Large intestine (tissue), 3 donors: ENCODE results near the gene CCT5. TPM values are rescaled to one million over a fixed set of nuclear protein-coding genes. Genes with fewer than 3 reads are reported as not detected.

ENCODE experiments used
- DNase-seq, 2 donors: peaks; one replicate each; pipeline versions ENCODE4 v3.0.0 to v3.0.0-alpha.2; 2013
- H3K27ac ChIP-seq: one replicate; pipeline ENCODE4 v1.5.1; 2013; ENCODE audit warnings: low read length
- H3K27me3 ChIP-seq: 2 replicates; pipeline ENCODE4 v1.6.1; 2013; ENCODE audit warnings: low read length; ENCODE audit not compliant: control insufficient read depth, insufficient read depth
- H3K36me3 ChIP-seq: 2 replicates; pipeline ENCODE4 v1.6.1; 2013; ENCODE audit warnings: low read length; ENCODE audit not compliant: control insufficient read depth, insufficient read depth
- H3K4me1 ChIP-seq: one replicate; pipeline ENCODE4 v1.6.1; 2013; ENCODE audit warnings: low read length; ENCODE audit not compliant: control insufficient read depth, insufficient read depth
- H3K4me3 ChIP-seq: one replicate; pipeline ENCODE4 v1.5.1; 2013; ENCODE audit warnings: low read length
- H3K9me3 ChIP-seq: one replicate; pipeline ENCODE4 v1.6.1; 2013; ENCODE audit warnings: mild to moderate bottlenecking, low read depth, low read length, moderate library complexity; ENCODE audit not compliant: control insufficient read depth
- WGBS: methylation state at CpG from one replicate; pipeline ENCODE4 v1.1.5; 2013; ENCODE audit warnings: low lambda C conversion rate; ENCODE audit not compliant: insufficient coverage; 5-methylcytosine and 5-hydroxymethylcytosine counted together
- polyA plus RNA-seq: library from polyadenylated mRNA; unstranded; fragments of 120-200 nt; gene quantifications from one replicate; pipeline ENCODE4 v1.2.1, GENCODE V29; 2013

The CCT5 gene
- polyA plus RNA-seq, 1 donor: 178 TPM

DNA sequence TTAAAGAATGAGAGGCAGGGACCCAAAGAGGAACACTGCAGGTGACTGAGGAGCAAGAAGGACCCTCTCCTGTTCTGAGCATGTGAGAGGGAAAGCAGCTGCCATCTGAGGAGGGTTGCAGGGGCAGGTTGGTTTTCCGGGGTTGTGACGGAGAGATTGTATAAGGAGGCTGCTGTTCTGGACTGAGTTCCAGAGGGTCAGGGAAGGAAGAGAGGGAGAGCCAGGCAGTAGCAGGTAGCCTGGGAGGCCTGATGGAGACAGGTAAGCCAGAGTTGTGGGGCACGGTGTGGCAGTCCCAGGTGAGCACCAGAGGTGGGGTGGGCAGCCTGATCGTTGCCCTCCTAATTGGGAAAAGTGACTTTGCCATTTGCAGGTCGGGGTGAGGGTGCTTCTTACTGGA lies 9.8 kb downstream of the CCT5 start:
- no peak overlapping the region for H3K4me3 ChIP-seq
- no peak overlapping the region for H3K27ac ChIP-seq
- no CpG with 5 or more reads among the region's 5 CpGs for WGBS
- DNase-seq: no peak
- no peaks in the 10 kb centered on the region for H3K27me3 ChIP-seq
- H3K4me1 ChIP-seq: no peaks in the 10 kb centered on the region
- peaks cover 89% of the 10 kb centered on the region for H3K36me3 ChIP-seq
- H3K9me3 ChIP-seq: no peaks in the 10 kb centered on the region

DNA sequence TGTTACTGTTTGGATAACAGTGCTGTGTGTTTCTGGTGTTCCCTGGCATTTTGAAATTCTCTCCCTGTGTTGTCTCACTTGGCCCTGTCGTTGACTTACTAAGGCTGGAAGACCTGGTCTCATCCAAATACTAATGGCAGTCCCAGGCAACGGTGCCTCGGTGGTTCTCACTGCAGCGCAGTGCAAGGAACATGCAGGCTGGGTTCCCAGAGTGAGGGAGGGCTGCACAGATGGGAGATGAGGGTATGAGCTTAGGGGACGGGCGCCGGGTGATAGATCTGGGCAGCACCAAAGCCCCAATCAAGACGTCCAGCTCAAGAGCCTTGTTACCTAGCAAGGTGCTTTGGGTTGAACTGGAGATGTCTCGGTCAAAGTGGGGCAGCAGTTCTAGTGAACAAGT lies 11.0 kb downstream of the CCT5 start:
- H3K36me3 ChIP-seq: peaks cover 89% of the 10 kb centered on the region
- no peaks in the 10 kb centered on the region for H3K4me1 ChIP-seq
- no peaks in the 10 kb centered on the region for H3K27me3 ChIP-seq
- no peak overlapping the region for H3K27ac ChIP-seq
- no peaks in the 10 kb centered on the region for H3K9me3 ChIP-seq
- no peak for DNase-seq
- no peak overlapping the region for H3K4me3 ChIP-seq
- WGBS: no CpG with 5 or more reads among the region's 9 CpGs

DNA sequence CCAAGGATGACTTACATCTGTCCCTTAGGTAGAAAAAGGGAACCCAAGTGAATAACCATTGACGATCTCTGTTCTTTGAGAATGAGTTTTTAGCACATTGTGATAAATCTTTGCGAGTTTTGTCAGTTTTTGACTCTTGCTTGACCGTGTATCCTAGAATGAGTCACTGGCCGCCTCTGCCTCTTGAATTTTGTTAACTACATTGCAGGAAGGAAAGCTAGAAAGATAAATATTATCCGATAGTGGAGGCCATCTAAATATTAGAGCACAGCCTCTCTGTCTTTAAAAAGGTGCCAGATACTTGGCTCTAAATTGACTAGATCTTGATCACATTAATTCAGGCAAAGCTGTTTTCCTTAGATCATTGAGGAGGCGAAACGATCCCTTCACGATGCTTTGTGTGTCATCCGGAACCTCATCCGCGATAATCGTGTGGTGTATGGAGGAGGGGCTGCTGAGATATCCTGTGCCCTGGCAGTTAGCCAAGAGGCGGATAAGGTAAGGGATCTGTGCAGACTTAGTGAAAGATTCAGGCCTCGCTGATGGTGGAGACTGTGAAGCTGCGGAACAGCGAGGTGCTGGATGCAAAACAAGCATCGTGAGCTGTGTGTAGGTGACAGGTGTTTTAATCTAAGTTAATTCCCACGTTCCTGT lies 12.2 kb downstream of the CCT5 start:
- peaks cover 78% of the 10 kb centered on the region for H3K36me3 ChIP-seq
- no peaks in the 10 kb centered on the region for H3K9me3 ChIP-seq
- DNase-seq: no peak
- no peaks in the 10 kb centered on the region for H3K27me3 ChIP-seq
- H3K27ac ChIP-seq: no peak overlapping the region
- 87% methylated on average over 12 of the region's 18 CpGs for WGBS
- no peak overlapping the region for H3K4me3 ChIP-seq
- peaks cover 4% of the 10 kb centered on the region for H3K4me1 ChIP-seq

DNA sequence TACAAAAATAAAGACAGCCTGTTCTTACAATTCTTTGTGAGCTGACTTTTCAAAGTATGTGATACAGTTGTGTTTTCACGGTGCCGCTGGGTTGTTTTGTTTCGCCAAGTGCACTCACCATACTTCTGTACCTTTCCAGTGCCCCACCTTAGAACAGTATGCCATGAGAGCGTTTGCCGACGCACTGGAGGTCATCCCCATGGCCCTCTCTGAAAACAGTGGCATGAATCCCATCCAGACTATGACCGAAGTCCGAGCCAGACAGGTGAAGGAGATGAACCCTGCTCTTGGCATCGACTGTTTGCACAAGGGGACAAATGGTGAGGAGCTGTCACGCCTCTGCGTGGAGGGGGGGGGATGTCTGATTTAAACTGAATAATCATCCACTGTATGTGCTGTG lies 12.9 kb downstream of the CCT5 start:
- H3K4me1 ChIP-seq: peaks cover 5% of the 10 kb centered on the region
- H3K36me3 ChIP-seq: peaks cover 74% of the 10 kb centered on the region
- H3K4me3 ChIP-seq: no peak overlapping the region
- no CpG with 5 or more reads among the region's 11 CpGs for WGBS
- H3K27me3 ChIP-seq: no peaks in the 10 kb centered on the region
- no peak for DNase-seq
- no peaks in the 10 kb centered on the region for H3K9me3 ChIP-seq
- H3K27ac ChIP-seq: no peak overlapping the region

DNA sequence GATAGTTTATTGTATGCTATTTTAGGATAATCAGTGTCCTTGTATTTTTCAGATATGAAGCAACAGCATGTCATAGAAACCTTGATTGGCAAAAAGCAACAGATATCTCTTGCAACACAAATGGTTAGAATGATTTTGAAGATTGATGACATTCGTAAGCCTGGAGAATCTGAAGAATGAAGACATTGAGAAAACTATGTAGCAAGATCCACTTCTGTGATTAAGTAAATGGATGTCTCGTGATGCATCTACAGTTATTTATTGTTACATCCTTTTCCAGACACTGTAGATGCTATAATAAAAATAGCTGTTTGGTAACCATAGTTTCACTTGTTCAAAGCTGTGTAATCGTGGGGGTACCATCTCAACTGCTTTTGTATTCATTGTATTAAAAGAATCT lies 14.5 kb downstream of the CCT5 start:
- H3K36me3 ChIP-seq: peaks cover 58% of the 10 kb centered on the region
- no peak for DNase-seq

DNA sequence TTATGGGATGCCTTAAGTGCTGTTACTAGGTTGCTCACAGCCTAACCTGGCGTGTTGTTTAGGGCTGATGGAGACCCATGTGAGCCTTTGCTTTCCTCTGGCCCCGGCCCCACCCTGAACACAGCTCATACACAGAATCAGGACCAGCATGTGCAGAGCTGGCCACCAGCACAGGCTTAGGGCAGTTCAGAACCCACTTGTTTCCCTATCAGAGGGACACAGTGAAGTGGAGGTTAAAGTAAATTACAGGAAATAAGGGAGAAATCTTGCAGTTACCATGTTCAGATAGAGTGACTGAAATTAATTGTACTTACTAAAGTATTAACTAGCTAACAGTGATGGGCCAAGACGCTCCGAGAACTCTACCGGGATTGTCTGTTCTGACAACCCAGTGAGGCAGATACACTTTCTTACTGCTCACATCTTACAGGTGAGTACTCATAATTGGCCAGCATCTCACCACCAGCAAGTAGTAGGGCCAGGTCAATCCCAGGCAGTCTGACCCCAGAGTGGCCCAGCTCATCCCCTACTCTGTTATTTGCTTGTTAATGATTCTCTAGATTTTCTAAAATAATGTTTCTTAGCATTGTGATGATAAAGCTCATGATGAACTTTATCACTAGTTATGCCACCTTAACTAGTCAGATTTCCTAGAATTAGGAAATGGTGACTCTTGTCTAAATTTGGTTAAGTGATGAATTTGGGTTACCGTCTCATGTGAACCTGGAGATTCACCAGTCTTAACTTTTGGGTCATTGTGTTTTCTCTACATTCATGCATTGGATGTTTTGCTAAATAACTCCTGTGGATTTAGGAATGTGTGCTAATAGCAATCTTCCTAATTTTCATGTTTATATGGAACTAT lies 15.4 kb downstream of the CCT5 start:
- peaks cover 5% of the 10 kb centered on the region for H3K4me1 ChIP-seq
- DNase-seq: no peak
- no peaks in the 10 kb centered on the region for H3K27me3 ChIP-seq
- no CpG with 5 or more reads among the region's 6 CpGs for WGBS
- no peak overlapping the region for H3K4me3 ChIP-seq
- H3K27ac ChIP-seq: no peak overlapping the region
- peaks cover 49% of the 10 kb centered on the region for H3K36me3 ChIP-seq
- H3K9me3 ChIP-seq: no peaks in the 10 kb centered on the region

More for the DNA sequence above, 14.5 kb downstream of the CCT5 start:
- WGBS: 70% methylated on average over 2 of the region's 3 CpGs
- Histone ChIP-seq H3K9me3 (no peaks in the 10 kb centered on the region), H3K4me1 (peaks cover 5% of the 10 kb centered on the region), H3K4me3 (no peak overlapping the region), H3K27me3 (no peaks in the 10 kb centered on the region), H3K27ac (no peak overlapping the region)

DNA sequence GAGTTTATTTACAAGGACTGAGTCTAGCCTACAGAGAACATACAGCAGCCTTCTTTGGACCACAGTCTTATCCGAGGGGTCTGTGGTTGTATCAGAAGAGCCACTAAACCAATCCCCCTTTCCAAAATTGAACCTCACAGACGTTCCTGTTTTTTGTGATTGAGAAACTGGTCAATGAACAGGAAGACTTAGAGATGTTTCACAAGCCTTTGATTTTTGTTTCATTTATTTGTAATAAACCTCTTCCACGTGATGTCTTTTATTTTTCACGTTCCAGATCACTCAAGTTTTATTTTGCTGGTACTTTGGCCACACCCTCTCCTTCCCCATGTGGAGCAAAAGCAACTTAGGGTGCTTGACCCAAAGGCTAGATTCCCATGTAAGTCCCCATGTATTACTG lies 16.1 kb downstream of the CCT5 start:
- no peak for DNase-seq
- Histone ChIP-seq H3K4me3 (no peak overlapping the region), H3K36me3 (peaks cover 43% of the 10 kb centered on the region), H3K9me3 (no peaks in the 10 kb centered on the region), H3K27me3 (no peaks in the 10 kb centered on the region), H3K27ac (no peak overlapping the region), H3K4me1 (peaks cover 5% of the 10 kb centered on the region)
- 83% methylated on average over 1 of the region's 4 CpGs for WGBS

DNA sequence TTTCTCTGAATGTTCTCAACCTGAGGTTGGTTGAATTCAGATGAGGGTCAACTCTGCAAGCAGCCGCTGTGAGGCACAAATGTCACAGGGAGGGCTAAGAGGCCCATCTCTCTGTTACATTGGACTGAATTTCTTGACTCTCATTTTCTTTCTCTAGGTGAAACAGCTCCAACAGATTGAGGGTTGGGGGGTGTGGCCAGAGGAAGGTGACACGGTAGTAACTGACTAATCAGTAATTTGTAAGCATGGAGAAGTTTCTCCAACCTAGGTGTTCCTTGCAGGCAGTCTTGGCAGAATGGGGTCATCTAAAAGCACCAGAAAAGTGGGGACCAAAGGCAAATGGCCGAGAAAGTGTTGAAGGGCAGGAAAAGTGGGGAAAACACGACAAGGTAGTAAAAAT lies 16.8 kb downstream of the CCT5 start:
- Histone ChIP-seq H3K4me3 (no peak overlapping the region), H3K36me3 (peaks cover 36% of the 10 kb centered on the region), H3K9me3 (no peaks in the 10 kb centered on the region), H3K27ac (peak overlapping the region; percentile 57), H3K27me3 (no peaks in the 10 kb centered on the region), H3K4me1 (peaks cover 5% of the 10 kb centered on the region)
- no peak for DNase-seq
- WGBS: 86% methylated on average over 2 of the region's 4 CpGs

DNA sequence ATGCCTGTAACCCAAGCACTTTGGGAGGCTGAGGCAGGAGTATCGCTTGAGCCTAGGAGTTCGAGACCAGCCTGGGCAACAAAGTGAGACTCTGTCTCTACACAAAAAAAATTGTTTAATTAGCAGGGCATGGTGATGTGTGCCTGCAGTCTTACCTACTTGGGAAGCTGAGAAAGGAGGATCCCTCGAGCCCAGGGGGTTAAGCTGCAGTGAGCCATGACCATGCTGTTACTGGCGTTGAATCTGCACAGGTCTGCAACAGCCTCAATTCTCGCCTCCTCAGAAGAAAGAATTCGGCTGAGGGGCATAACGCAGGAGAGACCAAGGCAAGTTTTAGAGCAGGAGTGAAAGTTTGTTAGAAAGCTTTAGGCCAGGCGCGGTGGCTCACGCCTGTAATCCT lies 18.0 kb downstream of the CCT5 start:
- no CpG with 5 or more reads among the region's 10 CpGs for WGBS
- H3K4me3 ChIP-seq: no peak overlapping the region
- no peaks in the 10 kb centered on the region for H3K9me3 ChIP-seq
- peaks cover 23% of the 10 kb centered on the region for H3K36me3 ChIP-seq
- peaks cover 5% of the 10 kb centered on the region for H3K4me1 ChIP-seq
- no peaks in the 10 kb centered on the region for H3K27me3 ChIP-seq
- DNase-seq: no peak
- H3K27ac ChIP-seq: peak overlapping the region; percentile 36

DNA sequence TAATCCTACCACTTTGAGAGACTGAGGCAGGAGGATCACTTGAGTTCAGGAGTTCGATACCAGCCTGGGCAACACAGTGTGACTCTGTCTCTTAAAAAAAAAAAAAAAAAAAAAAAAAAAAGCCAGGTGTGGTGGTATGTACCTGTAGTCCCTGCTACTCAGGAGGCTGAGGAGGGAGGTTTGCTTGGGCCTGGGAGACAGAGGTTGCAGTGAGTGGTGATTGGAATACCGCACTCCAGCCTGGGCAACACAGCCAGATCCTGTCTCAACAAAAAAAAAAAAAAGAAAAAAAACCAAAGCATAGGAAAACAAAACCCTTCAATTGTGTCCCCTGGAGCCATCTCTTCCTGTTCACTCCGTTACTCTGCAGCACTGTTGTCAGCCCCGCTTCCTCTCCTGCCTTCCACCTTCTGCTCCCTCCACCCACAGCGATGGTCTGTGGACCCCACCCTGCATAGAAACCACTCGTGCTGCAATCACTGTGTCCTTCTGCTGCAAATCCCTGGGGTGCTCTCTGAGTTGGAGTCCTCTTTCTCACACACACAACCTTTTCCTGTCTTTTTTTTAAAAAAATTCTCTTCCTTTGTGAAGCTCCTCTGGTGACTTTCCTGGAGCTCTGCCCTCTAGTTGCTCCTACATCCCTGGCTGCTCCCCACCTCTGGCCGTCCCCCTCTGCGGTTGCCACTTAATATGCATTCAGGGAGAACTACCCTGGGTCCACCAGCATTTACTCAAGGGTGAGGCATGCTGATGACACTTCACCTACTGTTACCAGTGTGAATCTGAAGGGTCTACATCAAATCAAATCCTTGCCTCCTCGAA lies 22.2 kb downstream of the CCT5 start:
- Histone ChIP-seq H3K4me1 (peaks cover under 1% of the 10 kb centered on the region), H3K9me3 (no peaks in the 10 kb centered on the region), H3K4me3 (no peak overlapping the region), H3K27me3 (no peaks in the 10 kb centered on the region), H3K36me3 (peaks cover 2% of the 10 kb centered on the region), H3K27ac (no peak overlapping the region)
- DNase-seq: no peak
- WGBS: 85% methylated on average over 5 of the region's 9 CpGs
